HEK293 (cell line): ENCODE results near the gene CD93.

Source experiments
- CTCF ChIP-seq: fragments of 450-650 bp; formaldehyde crosslinking; IDR thresholded peaks from 2 replicates; pipeline ENCODE4 v1.5.1; 2016; ENCODE audit warnings: missing biosample characterization, missing genetic modification characterization
- OVOL3 ChIP-seq: fragments of 450-650 bp; formaldehyde crosslinking; IDR thresholded peaks from 2 replicates; pipeline ENCODE4 v1.5.1; 2016; ENCODE audit warnings: missing biosample characterization, missing genetic modification characterization
- PRDM6 ChIP-seq: fragments of 450-650 bp; formaldehyde crosslinking; IDR thresholded peaks from 2 replicates; pipeline ENCODE4 v1.5.1; 2017; ENCODE audit warnings: missing biosample characterization, missing genetic modification characterization
- TRIM28 ChIP-seq: IDR thresholded peaks from 2 replicates; pipeline ENCODE4 v1.6.1; 2011; ENCODE audit warnings: low read length, control low read depth, borderline replicate concordance
- ZNF18 ChIP-seq: fragments of 450-650 bp; formaldehyde crosslinking; IDR thresholded peaks from 2 replicates; pipeline ENCODE4 v1.5.1; 2016; ENCODE audit warnings: missing biosample characterization, missing genetic modification characterization
- ZNF335 ChIP-seq: fragments of 450-650 bp; formaldehyde crosslinking; conservative IDR thresholded peaks from 2 replicates; pipeline ENCODE4 v1.5.1; 2016; ENCODE audit warnings: missing biosample characterization, missing genetic modification characterization
- ZNF510 ChIP-seq: fragments of 450-650 bp; formaldehyde crosslinking; IDR thresholded peaks from 2 replicates; pipeline ENCODE4 v1.5.1; 2018; ENCODE audit warnings: mild to moderate bottlenecking, missing genetic modification characterization, missing biosample characterization; ENCODE audit not compliant: insufficient replicate concordance
- ZNF677 ChIP-seq: fragments of 450-650 bp; IDR thresholded peaks from 2 replicates; pipeline ENCODE4 v1.5.0; 2018; ENCODE audit warnings: missing biosample characterization, mild to moderate bottlenecking, missing genetic modification characterization, moderate library complexity

GRCh38 chr20:23129891-23130621, 43.9 kb upstream of the CD93 start:
- TF ChIP-seq TRIM28: no peak
- no peak for TF ChIP-seq PRDM6 (tag by site-specific recombination)
- TF ChIP-seq ZNF335 (tag by site-specific recombination): no peak
- TF ChIP-seq CTCF (tag by site-specific recombination): no peak
- TF ChIP-seq ZNF510: no peak
- TF ChIP-seq OVOL3 (tag by site-specific recombination): no peak
- no peak for TF ChIP-seq ZNF677 (tag by site-specific recombination)
- TF ChIP-seq ZNF18 (tag by site-specific recombination): no peak
